A549 (cell line): ENCODE results near the gene HJV.

Source experiments
- CEBPB ChIP-seq, 2 experiments: fragments of >200 bp in 1 of 2; sonication (Bioruptor Twin) in 1 of 2; formaldehyde crosslinking in 1 of 2; IDR thresholded peaks; 2 replicates each; pipeline ENCODE4 v1.6.1; 2012 to 2016
- CHD2 ChIP-seq: fragments of 150-350 bp; IDR thresholded peaks from 2 replicates; pipeline ENCODE4 v1.6.1; 2014; ENCODE audit warnings: low read length; ENCODE audit not compliant: partially characterized antibody
- CTCF ChIP-seq: fragments of >200 bp; sonication (Bioruptor Twin); formaldehyde crosslinking; IDR thresholded peaks from 3 replicates; pipeline ENCODE4 v1.5.1; 2016
- EP300 ChIP-seq, 2 experiments: fragments of >200 bp; sonication (Bioruptor Twin); formaldehyde crosslinking; IDR thresholded peaks; 2 replicates in 1 of 2; 3 replicates in 1 of 2; pipeline ENCODE4 v1.6.1; 2016 to 2017
- HOXA7 ChIP-seq: fragments of 250-450 bp; sonication (Bioruptor Pico); IDR thresholded peaks from 2 replicates; pipeline ENCODE4 v1.5.0; 2020; ENCODE audit warnings: mild to moderate bottlenecking, moderate library complexity
- POLR2A ChIP-seq: IDR thresholded peaks from 2 replicates; pipeline ENCODE4 v1.6.1; 2012; ENCODE audit warnings: mild to moderate bottlenecking, low read length
- POLR2AphosphoS2 ChIP-seq: conservative IDR thresholded peaks from 2 replicates; pipeline ENCODE4 v1.6.1; 2012; ENCODE audit warnings: low read length, improper control_type of control experiment, inconsistent platforms
- RCOR1 ChIP-seq: fragments of 150-350 bp; IDR thresholded peaks from 2 replicates; pipeline ENCODE4 v1.6.1; 2014; ENCODE audit warnings: antibody characterized with exemption, low read length, low read depth
- REST ChIP-seq: fragments of 200-600 bp; sonication (generic); IDR thresholded peaks from 2 replicates; pipeline ENCODE4 v1.6.1; 2016; ENCODE audit warnings: antibody characterized with exemption, mild to moderate bottlenecking, moderate library complexity
- USF2 ChIP-seq: fragments of 450-650 bp; IDR thresholded peaks from 2 replicates; pipeline ENCODE4 v1.6.1; 2014; ENCODE audit warnings: antibody characterized with exemption

GRCh38 chr1:146020058-146021049 is 1.2 kb downstream of the HJV start:
- TF ChIP-seq EP300 (IDR thresholded peaks at IDR 0.05) (no peak), CEBPB (IDR thresholded peaks at IDR 0.05) (peak; percentile 60 to 66; a peak in 3 of 4 replicates), HOXA7 (CRISPR knock-in tag) (no peak), CTCF (no peak), POLR2AphosphoS2 (no peak), RCOR1 (no peak), CHD2 (no peak), REST (no peak), POLR2A (no peak), USF2 (no peak)
